Urinary bladder (tissue), 4 donors: ENCODE data around the gene C1QTNF8. TPM values are rescaled to one million over a fixed set of nuclear protein-coding genes. Genes with fewer than 3 reads are reported as not detected.

Experiments
- DNase-seq: peaks from one replicate; pipeline ENCODE4 v3.0.0-alpha.2; 2015; ENCODE audit errors: extremely low spot score
- H3K27ac ChIP-seq: one replicate; pipeline ENCODE4 v1.5.1; 2013; ENCODE audit warnings: low read depth, mild to moderate bottlenecking, moderate library complexity
- H3K36me3 ChIP-seq: one replicate; pipeline ENCODE4 v1.6.1; 2013; ENCODE audit warnings: mild to moderate bottlenecking, moderate library complexity; ENCODE audit not compliant: insufficient read depth
- H3K4me1 ChIP-seq: one replicate; pipeline ENCODE4 v1.6.1; 2013; ENCODE audit warnings: mild to moderate bottlenecking, moderate library complexity; ENCODE audit not compliant: insufficient read depth
- H3K4me3 ChIP-seq: one replicate; pipeline ENCODE4 v1.5.1; 2013; ENCODE audit warnings: low read depth, low read length
- WGBS: extraction: QIAGEN DNeasy Blood & Tissue Kit; methylation state at CpG from one replicate; pipeline ENCODE4 v1.1.7; 2013; 5-methylcytosine and 5-hydroxymethylcytosine counted together
- polyA plus RNA-seq: library from polyadenylated mRNA; stranded (reverse); fragments of 200-250 nt; gene quantifications from one replicate; pipeline ENCODE4 v1.2.3, GENCODE V29; 2013
- total RNA-seq: library from RNA; depleted of rRNA; stranded (reverse); fragments of >200 nt; gene quantifications from one replicate; pipeline ENCODE4 v1.2.3, GENCODE V29; 2014
- donor health status: healthy with polysubstance abuse.
- donor health status: healthy.

C1QTNF8 gene
- total and polyA plus RNA-seq, 2 donors, result not detected

DNA sequence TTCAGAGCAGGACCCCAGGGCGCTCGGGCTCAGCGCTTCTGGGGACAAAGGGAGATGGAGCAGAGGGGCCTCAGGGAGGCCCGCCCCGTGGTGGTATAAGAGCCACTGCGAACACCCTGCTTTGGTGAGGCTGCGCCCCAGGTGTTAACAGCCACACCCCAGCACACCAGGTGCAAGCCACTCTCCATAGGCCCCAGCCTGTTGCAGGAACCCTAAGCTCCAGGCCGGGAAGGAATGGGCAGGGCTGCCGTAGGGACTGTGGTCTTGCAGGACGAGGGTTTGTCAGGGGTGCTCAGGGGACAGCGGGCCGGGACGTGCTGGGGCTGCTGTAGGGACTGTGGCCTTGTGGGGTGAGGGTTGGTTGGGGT, 40.5 kb downstream of the C1QTNF8 start:
- Histone ChIP-seq H3K4me3 (no peak overlapping the region), H3K27ac (no peak overlapping the region), H3K4me1 (no peaks in the 10 kb centered on the region), H3K36me3 (no peaks in the 10 kb centered on the region)
- WGBS, result 74% methylated on average over 13 of the region's 13 CpGs
- no peak for DNase-seq

DNA sequence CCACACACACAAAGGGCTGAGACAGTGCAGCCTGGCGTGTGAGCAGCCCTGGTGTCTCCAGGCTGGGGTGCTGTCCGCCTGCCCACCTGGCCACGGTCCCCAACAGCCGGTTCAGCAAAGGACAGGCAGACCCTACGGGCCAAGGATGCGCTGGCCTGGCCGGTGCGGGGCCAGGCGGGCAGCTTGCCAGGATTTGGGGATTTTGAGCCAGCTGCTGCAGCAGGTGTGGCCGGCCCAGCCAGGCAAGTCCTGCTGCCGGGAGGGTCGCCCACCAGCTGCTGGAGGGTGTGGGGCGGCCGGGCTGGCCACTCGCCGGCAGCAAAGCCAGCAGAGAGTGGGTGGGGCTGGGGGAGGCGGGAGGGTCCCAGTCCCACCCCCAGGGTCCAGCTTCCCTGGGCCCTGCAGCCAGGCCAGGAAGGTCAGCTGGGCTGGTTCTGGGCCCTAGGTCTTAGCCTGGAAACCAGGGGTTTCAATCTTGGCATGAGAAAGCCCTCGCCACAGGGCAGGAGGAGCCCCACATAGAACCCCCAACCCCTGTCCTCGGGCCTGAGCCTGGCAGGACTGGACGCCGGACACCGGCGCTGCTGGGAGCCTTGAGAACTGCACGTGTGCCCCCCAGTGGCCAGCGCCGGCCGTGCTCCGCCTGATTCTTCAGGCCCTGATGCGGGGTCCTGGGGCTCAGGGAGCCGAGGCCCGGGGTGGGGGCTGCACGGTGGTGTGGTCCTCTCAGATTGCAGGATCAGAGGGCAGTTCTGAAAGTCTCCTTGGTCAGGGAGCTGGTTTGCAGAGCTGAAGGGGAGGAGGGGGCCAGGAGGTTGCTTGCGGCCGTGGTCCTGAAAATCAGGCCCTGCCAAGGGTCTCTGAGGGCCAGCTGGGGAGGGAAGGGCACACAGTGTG, 41.1 kb downstream of the C1QTNF8 start:
- H3K36me3 ChIP-seq, result no peaks in the 10 kb centered on the region
- DNase-seq, result no peak
- no peak overlapping the region for H3K4me3 ChIP-seq
- WGBS, result 19% methylated on average over 34 of the region's 34 CpGs
- no peaks in the 10 kb centered on the region for H3K4me1 ChIP-seq
- no peak overlapping the region for H3K27ac ChIP-seq

DNA sequence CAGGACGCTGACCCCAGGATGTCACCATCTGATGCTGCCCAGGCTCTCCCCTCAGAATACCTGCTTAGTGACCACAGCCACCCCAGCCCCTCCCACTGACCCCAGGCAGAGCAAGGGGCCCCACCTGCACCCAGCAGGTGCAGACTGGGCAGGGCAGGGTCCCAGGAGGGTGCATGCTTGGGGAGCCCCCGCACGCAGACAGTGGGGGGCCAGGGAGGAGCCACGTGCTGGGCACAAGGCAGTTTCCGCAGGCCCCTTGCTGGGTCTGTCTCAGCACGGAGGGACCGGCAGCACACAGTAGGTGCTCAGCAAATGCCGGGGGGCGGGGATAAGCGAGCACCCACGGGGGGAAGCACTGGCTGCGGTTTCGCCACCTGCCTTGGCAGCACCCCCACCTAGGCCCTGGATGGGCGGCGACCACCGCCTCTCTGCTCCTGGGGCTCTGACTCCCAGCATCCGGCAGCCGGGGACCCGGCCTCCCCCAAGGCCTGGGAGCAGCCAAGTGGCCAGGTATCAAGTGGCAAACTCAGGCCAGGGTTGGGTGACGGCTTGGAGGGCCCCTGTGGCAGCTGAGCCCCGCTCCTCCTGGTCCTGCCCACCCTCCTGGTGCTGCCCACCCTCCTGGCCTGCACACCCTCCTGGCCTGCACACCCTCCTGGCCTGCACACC, 42.2 kb downstream of the C1QTNF8 start:
- 82% methylated on average over 21 of the region's 21 CpGs for WGBS
- no peaks in the 10 kb centered on the region for H3K4me1 ChIP-seq
- DNase-seq, result no peak

DNA sequence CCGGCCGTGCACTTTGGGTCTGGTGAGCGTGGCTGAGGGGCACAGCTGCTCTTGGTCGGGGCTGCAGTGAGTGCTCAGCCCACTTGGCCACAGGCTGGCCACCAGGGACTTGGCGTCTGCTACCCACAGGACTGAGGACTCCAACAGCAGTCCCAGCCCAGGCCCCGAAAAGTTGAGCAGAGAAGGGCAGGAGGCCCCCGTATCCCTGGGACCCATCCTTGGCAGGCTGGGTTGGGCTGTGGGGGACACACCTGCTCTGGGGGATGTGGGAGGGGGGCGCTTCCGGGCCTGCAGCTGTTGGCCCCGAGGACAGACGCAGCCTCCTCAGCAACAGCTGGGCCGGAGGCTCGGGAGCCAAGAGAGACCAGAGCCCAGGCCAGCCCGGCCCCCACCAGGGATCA, 42.9 kb downstream of the C1QTNF8 start:
- no peak for DNase-seq
- Histone ChIP-seq H3K4me3 (no peak overlapping the region), H3K4me1 (no peaks in the 10 kb centered on the region), H3K27ac (no peak overlapping the region), H3K36me3 (no peaks in the 10 kb centered on the region)
- 61% methylated on average over 14 of the region's 14 CpGs for WGBS

More for the DNA sequence above, 42.2 kb downstream of the C1QTNF8 start:
- Histone ChIP-seq H3K27ac (no peak overlapping the region), H3K36me3 (no peaks in the 10 kb centered on the region), H3K4me3 (no peak overlapping the region)

DNA sequence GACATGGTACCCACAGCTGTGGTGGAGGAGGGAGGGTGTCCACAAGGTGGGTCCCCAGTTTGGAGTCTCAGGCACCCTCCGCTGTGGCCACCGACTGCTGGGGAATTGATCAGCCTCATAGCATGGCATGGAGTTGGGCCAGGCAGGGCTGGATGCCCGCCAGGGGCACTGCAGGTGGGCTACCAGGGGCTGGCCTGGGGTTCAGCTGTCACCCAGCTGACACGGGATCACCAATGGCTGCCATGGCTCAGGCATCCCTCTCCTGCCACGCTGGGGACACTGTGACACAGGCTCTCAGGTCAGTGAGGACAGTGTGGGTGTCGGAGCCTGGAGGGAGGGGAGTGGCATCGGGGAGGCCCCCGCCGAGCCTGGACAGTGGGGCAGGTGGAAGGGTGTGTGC, 43.3 kb downstream of the C1QTNF8 start:
- H3K4me3 ChIP-seq, result no peak overlapping the region
- no peak for DNase-seq
- H3K4me1 ChIP-seq, result no peaks in the 10 kb centered on the region
- H3K36me3 ChIP-seq, result no peaks in the 10 kb centered on the region
- 85% methylated on average over 9 of the region's 9 CpGs for WGBS
- no peak overlapping the region for H3K27ac ChIP-seq

DNA sequence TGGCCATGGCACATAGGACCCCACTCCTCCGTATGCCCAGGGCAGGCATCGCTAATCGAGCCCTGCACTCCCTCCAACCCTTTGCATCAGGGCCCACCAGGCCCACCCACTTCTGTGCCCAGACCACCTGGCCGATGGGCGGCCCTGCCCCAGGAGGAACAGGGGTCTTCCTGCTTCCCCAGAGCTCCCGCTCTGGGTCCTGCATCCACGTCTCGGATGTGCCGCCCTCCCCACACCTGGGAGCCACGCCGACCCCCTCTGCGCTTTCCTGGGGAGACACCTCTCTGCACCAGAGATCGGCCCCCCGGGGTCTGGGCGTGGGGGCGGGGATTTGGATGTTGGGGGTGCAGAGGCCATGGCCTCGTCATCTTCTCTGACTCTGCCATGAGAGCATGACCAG, 44.6 kb downstream of the C1QTNF8 start:
- 95% methylated on average over 17 of the region's 17 CpGs for WGBS
- Histone ChIP-seq H3K36me3 (no peaks in the 10 kb centered on the region), H3K4me3 (no peak overlapping the region), H3K4me1 (no peaks in the 10 kb centered on the region), H3K27ac (no peak overlapping the region)
- no peak for DNase-seq

- WGBS, result 87% methylated on average over 15 of the region's 15 CpGs
- no peaks in the 10 kb centered on the region for H3K4me1 ChIP-seq
- DNase-seq, result no peak
- no peak overlapping the region for H3K27ac ChIP-seq
- H3K4me3 ChIP-seq, result no peak overlapping the region
- no peaks in the 10 kb centered on the region for H3K36me3 ChIP-seq
Measured at GRCh38 chr16:1050921-1051320, 45.1 kb downstream of the C1QTNF8 start.

- Histone ChIP-seq H3K4me1 (no peaks in the 10 kb centered on the region), H3K4me3 (no peak overlapping the region), H3K36me3 (no peaks in the 10 kb centered on the region), H3K27ac (no peak overlapping the region)
- no peak for DNase-seq
- WGBS, result 79% methylated on average over 30 of the region's 30 CpGs
Measured at GRCh38 chr16:1050516-1050915, 45.5 kb downstream of the C1QTNF8 start.

DNA sequence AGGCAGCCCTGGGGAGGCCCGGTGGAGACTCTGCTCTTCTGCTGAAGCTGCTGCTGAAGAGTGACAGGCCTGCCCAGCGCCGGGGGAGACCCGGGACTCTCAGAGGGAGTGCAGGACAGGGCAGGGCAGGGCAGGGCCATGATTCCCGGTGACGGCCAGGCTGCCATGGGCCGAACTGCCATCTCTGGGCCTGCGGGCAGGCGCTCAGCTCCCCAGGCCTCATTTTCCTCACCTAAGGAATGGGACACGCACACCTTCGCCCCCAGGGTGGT, 46.1 kb downstream of the C1QTNF8 start:
- Histone ChIP-seq H3K4me1 (no peaks in the 10 kb centered on the region), H3K4me3 (no peak overlapping the region), H3K27ac (no peak overlapping the region), H3K36me3 (no peaks in the 10 kb centered on the region)
- DNase-seq, result no peak
- 87% methylated on average over 11 of the region's 11 CpGs for WGBS

DNA sequence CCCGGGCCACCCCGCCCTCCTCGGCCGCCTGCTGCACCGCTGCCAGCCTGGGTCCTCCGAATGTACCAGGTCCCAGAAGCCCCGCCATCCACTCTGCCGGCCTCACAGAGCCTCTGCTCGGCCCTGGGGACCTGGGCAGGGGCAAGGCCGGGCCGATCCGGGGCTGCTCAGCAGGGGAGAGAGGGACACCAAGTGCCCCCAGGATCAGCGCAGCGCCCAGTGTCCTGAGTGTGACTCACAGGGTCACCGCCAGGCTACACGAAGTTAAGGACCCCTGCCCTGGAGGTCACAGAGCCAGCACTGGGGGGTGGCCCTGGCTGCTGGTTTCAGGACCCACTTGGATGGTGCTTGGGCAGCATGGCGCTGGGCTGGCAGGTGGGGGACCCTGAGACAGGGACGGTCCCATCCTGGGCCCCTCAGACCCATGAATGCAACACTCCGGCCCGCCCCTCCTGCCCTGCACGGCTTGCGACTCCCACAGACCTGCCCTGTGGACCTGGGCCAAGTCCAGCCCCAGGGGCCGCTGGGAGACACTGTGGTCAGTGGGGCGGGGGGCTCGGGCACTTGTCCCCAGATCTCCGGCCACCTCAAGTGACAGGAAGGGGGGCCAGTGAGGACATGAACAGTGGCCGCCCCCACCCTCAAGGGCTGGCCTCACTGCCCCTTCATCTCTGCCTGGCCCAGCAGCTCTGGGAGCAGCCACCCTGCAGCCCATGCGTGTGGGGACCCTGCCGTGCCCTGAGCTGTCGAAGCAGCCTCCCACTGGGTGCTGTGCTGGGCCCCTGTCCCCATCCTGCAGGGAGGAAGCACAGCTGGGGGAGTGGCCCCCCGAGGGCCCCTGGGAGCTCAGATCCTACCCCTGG, 46.7 kb downstream of the C1QTNF8 start:
- no peaks in the 10 kb centered on the region for H3K36me3 ChIP-seq
- 89% methylated on average over 31 of the region's 31 CpGs for WGBS
- no peaks in the 10 kb centered on the region for H3K4me1 ChIP-seq
- H3K4me3 ChIP-seq, result no peak overlapping the region
- DNase-seq, result no peak
- H3K27ac ChIP-seq, result no peak overlapping the region

GRCh38 chr16:1048442-1049112, 47.5 kb downstream of the C1QTNF8 start:
- H3K36me3 ChIP-seq, result no peaks in the 10 kb centered on the region
- 33% methylated on average over 37 of the region's 37 CpGs for WGBS
- no peak overlapping the region for H3K27ac ChIP-seq
- no peak for DNase-seq
- H3K4me3 ChIP-seq, result no peak overlapping the region
- H3K4me1 ChIP-seq, result no peaks in the 10 kb centered on the region

DNA sequence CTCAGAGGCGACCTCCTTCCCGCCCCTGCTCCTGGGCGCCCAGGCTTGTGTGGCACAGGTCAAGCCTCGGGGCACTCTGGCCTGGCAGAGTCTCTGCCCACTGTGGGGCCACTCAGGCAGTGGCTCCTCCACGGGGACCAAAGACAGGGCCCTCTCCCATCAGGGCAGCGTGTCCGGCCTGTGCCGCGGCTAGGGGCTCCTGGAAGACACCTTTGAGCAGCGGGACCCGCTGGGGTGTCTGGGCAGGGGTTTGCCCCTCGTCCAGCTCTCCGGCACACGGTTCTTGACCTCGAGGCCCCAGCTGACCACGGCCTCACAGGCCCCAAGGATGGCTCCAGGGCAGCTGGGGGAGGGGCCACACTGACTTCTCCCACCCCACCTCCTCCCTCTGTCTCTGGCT, 48.2 kb downstream of the C1QTNF8 start:
- DNase-seq, result no peak
- Histone ChIP-seq H3K27ac (no peak overlapping the region), H3K4me3 (no peak overlapping the region), H3K4me1 (no peaks in the 10 kb centered on the region), H3K36me3 (no peaks in the 10 kb centered on the region)
- WGBS, result 78% methylated on average over 16 of the region's 16 CpGs

DNA sequence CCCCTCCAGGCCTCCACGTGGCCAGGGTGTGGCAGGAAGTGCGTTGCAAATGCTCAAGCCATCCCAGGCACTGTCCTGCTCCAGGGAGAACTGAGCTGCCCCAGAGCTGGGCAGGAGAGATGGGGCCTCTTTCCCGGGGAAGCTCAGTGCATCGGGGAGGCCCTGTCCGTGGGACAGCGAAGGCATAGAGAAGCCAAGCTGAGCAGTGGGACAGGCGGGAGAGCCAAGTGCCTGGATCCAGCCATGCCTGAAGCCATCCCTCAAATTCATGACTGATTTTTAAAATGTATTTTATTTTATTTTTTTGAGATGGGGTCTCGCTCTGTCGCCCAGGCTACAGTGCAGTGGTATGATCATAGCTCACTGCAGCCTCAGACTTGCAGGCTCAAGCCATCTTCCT, 48.9 kb downstream of the C1QTNF8 start:
- DNase-seq, result no peak
- Histone ChIP-seq H3K4me3 (no peak overlapping the region), H3K4me1 (no peaks in the 10 kb centered on the region), H3K36me3 (no peaks in the 10 kb centered on the region), H3K27ac (no peak overlapping the region)
- WGBS, result 91% methylated on average over 9 of the region's 9 CpGs
